AML-193 (cell line): ENCODE results near the gene GRAMD1B.

Experiments
- DNase-seq, 2 experiments: peaks; one replicate each; lab custom pipeline; 2025; lab: John Stamatoyannopoulos, UW

Gene GRAMD1B

DNA sequence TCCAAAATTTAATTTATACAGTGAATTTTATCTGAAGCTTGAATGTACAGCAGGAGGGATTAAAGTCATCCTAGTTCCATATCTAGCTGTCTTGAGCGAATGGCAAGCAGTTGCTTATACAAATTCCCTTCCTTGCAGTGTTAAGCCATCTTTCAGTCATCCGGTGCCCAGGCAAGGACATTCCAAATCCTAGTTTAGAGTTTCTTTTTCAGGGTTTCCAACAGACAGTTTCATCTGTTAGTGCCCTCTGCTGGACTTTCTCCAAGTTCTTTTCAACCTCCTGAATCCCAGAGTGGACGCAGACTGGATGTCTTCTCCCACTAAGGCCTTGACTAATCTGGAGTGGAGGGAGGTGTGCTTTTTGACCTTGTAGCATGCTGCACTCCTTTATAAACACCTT lies 45.4 kb downstream of the GRAMD1B start:
- no peak for DNase-seq

DNA sequence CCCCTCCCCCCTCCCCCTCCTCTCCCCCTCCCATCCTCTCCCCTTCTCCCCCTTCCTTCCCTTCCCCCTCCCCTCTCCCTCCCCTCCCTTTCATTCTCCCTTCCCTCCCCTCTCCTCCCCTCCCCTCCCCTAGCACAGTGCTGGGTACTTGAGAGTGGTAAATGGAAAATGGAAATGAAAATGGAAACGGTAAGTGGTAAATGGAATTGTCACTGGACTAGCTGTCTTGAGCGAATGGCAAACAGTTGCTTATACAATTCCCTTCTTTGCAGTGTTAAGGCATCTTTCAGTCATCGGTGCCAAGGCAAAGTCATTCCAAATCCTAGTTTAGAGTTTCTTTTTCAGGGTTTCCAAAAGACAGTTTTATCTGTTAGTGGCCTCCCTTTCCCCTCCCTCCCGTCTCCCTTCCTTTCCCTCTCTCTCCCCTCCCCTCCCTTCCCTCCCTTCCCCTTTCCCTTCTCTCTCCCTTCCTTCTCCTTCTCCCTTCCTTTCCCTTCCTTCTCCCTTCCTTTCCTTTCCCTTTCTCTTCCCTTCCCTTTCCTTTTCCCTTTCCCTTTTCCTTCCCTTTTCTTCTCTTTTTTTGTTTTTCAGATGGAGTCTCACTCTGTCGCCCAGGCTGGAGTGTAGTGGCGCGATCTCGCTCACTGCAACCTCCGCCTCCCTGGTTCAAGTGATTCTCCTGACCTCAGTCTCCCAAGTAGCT lies 47.3 kb downstream of the GRAMD1B start:
- no peak for DNase-seq

DNA sequence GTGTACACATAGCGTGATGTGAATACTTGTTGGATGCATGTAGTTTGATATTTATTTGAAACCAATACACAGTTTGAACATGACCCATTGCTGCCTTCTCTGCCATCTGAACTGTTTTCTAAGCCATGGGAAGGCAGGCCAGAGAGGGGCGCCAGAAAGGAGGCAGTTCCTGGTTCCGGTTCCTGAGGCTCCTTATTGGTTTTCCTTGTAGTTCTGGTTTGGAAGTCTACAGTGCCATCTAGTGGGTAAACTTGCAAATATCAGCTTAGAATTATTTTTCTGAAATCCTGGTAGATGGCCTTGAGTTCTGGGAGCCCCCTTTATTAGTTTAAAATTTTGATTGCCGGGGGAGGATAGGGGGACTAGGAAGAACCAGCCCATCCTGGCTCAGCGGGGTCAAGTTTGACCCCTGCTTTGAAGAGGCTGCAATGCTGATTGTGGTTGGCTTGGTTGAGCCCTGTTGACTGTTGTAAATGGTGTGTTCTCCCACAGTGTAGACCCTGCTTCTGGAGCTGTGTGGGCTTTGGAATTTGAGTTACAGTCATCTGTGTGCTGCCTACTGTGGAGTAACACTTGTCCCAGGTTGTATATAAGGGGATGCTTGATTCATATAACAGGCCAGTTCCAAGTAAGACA lies 48.4 kb downstream of the GRAMD1B start:
- peak; percentile 55 to 66 for DNase-seq

DNA sequence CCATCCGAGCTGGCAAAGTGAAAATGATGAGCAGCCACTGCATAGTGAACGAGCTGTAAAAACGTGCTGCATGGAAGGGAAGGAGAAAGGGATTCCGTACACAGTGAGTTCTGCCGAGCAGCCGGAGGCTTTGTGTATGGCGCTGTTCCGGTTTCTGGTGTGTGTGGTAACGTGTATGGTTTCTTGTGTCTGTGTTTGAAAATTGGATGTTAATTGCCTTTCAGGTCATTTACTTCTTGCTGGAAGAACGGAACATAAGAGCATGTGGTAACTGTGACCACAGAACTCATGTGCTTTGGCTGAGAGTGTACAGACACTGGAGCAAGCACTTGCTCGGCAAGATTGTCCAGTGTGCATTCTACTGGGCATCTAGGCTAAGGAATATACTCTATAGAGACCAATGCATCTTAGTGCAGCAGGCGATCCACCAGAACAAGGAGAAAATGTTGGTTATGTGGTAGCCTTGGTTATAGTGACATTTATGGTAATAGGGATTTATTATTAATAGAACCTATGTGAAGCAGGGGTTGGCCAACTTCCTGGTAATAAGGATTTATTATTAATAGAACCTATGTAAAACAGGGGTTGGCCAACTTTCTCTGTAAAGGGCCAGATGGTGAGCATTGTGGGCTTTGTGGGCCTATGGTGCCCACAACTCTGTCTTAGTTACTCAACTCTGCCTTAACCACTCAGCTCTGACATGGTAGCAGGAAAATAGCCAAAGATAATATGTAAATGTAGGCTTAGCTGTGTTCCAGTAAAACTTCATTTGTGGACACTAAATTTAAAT lies 49.2 kb downstream of the GRAMD1B start:
- peak; percentile 73 to 86 for DNase-seq

DNA sequence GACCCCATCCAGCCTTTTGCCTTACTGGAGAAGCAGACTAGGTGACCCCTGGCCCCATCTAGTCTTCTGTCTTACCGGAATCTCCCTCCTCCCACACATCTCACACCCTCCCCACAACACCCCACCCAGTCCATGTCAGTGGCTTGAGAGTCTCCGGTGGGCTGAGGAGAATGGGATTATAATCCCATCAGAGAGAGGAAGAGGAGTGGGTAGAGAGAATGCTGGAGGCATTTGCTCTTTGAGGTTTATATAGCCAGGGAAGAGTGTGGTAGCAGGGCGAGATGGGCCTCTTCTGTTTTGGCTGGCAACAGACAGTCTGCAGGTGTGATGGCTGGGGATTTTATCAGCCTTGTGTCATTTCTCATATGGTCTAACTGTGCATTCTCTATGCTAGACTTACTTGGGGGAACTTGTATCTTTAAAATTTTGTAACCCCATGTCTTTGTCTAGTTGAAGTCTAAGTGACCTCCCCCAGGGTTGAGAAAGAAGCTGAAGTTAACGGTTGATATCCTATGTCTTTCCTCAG lies 50.3 kb downstream of the GRAMD1B start:
- peak; percentile 82 to 86 for DNase-seq

DNA sequence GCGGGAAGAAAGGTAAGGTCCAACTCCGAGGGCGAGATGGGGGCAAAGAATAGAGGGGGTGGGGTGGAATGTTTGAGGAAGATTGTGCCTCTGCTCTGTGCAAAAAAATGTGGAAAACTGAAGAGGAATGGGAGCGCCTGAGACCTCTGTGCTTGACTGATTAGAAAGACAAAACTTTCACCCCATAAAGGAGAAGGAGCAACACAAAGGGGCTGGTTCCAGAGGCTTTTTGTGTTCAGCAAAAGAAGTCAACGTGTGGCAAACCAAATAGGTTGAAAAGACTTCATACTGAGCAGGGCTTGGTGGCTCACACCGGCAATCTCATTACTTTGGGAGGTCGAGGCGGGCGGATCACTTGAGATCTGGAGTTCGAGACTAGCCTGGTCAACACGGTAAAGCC lies 50.8 kb downstream of the GRAMD1B start:
- DNase-seq = no peak

DNA sequence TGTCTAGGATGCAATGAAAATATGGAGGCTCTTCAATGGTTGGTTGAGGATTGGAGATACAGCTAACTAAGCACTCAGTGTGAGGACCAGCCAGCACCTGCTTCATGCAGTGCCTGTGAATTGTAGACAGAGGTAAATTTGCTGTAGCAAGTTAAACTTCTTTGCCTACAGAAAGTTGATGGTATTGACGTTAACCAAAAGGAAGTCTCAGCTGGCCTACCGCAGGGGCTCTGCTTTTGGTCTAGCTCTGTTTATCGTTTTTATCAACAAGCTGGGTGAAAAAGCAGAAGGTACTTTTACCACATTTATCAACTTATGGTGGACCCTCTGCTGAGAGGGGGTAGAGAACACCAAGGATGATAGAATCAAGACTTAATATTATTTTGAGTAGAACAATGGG lies 51.6 kb downstream of the GRAMD1B start:
- no peak for DNase-seq

DNA sequence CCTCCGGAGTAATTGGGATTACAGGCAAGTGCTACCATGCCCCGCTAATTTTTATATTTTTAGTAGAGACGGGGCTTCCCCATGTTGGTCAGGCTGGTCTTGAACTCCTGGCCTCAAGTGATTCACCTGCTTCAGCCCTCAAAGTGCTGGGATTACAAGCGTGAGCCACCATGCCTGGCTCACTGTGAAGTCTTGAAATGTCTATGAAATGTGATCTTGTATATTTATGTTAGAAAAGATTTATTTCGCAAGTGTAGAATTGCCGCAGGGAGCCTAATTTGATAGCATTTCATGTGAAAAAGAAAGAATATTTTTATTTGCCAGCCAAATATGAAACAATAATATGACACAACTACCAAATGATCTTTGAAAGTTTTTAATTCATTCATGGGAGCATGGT lies 52.1 kb downstream of the GRAMD1B start:
- no peak for DNase-seq

DNA sequence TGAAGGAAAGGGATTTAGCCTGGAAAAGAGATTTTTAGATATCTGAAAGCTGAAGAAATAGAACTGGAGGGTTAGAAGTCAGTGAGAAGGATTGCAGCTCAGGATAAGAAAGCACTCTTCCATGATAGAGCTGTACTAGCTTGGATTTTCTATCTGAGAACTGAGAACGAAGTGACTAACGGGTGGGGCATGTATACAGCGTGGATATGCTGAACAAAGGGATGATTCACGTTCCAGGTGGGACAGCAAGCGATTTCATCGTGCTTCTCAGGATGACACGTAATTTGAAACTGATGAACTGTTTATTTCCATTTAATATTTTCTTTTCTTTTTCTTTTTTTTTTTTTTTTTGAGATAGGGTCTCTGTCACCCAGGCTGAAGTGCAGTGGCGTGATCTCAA lies 53.0 kb downstream of the GRAMD1B start:
- DNase-seq = no peak

DNA sequence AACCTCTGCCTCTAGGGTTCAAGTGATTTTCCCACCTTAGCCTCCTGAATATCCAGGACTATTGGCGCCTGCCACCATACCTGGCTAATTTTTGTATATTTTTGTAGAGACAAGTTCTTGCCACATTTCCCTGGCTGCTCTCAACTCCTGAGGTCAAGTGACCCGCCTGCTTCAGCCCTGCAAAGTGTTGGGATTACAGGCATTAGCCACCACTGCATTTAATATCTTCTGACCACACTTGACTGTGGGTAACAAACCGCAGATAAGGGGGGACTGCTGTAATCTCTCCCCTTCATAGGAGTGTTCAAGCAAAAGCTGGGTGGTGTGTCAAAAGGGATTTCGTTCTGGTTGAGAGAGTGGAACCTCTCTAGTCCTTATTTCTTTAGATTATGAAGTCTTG lies 53.4 kb downstream of the GRAMD1B start:
- no peak for DNase-seq

DNA sequence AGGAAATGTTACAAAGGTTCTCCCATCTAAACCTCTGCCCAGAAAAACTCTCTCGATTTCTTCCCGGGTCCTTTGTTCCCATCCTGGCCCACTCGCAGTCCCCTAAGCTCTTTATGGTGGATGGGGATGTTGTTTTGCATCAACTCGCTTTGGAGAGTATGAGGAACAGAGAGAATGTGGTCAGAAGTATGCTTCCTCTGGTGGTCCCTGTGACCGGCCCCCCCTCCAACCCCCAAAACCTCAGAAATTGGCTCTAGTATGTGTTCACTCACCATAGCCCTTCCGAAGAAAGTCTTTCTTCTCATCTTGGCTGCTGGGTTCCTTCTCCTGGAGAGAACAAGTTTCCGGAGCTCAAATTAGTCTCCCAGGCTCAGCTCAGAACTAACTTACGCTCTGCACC lies 54.4 kb downstream of the GRAMD1B start:
- no peak for DNase-seq

DNA sequence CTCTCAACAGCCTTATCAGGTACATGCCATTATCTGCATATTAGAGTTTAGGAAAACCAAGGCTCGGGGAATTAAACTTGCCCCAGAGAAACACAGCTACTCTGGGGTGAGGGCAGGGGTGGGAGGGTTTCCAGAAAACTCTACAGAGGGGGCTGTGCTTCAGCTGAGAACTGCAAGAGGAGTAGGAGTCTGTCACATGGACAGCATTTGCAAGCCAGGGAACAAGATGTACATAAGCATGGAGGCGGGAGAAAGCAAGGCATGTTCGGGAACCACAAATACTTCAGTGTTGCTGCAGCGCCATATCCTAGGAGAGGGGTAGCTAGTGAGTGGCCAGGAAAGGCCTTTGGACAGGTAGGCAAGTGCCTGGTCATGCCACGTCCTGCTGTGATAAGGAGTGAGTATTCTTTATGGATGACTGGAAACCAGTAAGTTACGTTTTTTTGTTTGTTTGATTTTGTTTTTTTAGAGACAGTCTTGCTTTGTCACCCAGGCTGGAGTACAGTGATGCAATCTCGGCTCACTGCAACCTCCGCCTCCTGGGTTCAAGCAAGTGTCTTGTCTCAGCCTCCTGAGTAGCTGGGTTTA lies 57.2 kb downstream of the GRAMD1B start:
- DNase-seq = no peak

DNA sequence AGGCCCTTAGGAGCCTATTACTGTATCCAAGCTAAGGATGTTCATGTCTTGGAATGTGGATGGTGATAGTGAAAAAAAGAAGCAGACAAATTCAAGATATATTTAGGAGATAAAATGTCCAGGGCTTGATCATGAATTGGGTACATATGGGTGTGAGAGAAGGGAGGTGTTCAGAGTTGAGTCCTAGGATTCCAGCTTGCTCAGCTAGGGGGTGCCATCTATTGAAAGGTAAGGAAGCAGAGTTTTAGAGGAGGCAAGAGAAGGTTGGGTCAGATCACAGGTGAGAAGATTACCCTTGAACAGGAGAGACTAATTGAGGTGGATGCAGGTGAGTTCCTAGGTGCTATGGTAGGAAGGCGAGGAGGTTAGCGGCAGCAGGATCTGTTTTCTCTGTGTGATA lies 60.5 kb downstream of the GRAMD1B start:
- no peak for DNase-seq

DNA sequence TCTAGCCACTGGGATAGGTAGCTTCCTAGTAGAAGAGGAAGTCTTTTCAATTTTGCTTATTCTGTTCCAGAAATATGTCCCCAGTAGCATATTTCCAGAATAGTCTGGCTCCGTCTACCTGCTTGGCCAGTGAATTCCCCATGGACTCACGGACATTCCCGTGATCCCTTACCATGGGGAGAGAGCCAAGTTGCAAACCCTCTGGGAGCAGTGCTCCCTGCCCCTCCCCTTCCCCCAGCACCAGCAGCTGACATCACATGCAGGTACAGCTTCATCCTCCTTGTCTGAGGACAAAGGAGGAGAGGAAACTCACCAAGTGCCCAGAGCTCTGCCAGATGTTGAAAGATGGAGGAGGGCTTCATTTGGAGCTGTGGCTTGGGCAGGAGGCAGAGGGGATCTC lies 61.2 kb downstream of the GRAMD1B start:
- DNase-seq = no peak

DNA sequence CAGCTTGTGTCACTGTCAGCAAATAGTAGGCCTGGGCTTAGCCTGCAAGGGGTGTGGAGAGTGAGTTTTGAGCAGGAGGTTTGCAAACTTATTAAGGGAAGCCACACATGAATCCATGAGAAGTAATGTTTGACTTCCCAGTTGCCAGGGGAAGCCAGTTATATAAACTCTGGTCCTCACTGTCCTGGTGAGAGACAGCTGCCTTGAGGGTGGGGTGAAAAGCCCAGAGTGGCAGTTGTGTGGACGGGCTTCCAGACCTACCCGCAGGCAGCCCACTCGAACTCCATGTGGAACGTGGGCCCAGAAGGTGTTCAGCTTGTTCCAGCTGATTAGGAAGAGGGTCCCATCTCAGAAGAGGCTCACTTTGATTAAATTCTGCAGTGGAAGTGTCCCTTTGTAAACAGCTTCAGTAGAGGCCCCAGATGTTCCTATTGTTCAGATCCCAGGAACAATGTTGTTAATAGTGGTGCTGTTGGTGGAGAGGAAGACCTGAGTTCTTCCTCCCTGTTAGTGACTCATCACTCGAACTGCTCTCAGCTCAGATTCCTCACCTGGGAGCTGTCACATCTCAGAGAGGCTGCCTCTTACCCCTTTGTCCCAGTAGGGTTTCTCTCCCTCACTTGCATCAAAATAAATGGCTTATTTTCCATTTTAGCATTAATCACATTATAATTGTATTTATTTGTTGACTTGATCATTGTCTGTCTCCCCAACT lies 63.4 kb downstream of the GRAMD1B start:
- DNase-seq = no peak

DNA sequence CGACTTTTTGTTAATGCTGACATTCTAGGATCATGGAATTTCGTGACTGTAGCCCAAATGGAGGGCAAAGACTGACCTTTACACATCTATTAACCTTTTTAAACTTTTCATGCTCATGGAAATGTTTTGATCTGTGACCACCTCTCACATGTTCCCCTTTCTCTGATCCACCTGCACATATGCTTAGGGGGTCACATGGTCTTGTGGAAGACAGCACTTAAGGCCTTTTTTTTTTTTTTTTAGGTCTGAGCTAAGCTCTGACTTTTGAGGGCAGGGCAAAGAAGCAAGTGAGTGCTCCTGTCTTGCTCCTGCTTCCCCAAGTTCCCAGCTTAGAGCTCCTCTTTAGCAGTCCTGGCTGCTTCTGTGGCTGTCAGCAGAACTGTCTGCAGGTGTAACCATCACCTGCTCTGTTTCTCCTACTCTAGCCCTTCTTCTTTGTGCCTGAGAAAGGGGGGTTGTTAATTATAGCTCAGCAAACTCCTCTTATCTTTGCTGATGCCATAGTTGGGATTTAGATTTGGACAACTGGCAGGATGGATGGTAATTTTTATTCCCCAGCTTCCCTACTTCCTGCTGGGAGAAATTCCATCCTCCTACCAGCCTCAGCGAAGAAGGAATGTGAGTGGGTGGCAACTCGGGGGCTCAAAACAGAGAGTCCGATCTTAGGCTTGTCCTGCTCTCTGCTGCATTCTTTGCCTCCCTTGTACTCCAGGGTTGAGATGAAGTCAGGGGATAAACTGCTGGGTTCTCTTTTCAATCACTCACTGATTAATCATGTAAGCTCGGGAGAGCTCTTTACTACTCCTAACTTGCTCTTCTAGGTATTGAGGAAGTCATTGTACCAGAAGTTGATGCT lies 64.4 kb downstream of the GRAMD1B start:
- DNase-seq = no peak

DNA sequence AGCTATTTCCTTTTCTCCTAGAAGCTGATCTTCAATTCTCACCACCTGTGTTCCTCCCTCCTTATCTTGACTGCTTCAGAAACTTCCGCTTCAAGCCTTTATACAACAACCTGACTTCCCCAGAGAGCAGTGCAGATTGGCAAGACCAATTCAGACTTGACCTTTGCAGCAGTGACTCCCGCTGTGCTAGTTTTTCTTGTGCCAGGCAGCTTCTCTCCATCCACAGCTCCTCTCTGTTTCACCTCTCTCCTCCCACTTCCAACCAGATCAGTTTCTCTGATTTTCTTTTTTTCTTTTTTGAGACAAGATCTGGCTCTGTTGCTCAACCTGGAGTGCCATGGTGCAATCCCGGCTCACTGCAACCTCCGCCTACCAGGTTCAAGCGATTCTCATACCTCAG lies 74.3 kb downstream of the GRAMD1B start:
- DNase-seq = no peak

DNA sequence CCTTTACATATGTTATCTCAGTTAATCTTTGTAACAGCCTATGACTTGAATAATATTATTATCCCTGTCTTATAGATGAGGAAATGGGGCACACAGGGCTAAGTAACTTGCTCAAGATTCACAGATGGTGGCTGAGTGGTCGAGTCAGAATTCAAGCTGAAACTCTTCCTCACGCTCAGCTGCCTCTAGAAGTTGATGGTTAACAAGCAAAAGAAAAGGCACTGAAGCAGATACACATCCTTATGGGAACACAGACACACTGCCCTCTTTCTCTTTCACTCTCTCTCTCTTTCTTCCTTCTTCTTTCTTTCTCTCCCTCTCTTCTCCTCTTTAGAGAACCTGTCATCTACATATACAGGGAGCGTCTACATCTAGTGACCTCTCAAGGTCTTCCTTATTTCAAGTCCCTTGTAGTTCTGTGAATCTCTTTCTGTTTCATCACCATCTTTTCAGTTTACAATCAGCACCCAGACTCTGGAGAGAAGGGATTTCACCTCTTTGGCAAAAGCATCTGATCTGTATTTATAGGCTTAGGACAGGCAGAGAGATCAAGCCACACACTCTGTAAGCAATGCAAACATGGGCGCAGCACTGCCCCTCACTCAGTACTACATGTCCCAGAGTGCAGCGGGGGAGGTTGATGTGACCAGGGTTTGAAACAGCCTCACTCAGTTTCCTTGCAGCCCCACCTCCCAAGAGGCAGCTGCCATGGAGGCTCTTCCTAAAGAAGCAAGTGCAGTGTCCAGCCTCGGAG lies 75.7 kb downstream of the GRAMD1B start:
- no peak for DNase-seq

DNA sequence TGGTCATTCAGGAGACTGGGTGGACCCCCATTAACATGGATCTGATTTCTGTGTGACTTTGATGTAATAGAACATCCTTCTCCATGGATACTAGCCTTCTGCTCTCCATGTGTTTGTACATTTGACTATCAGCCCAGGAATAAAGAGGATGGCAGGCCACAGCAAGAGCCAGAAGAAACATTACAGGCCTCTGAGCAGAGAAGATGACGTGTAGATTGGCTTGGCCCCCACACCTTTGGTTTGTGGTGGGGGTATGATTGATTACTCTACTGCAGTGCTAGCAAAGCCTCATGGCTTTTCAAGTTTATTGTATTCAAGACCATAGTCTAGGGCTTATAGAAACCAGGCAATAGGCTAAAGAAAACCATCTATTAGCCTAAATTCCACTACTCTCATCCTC lies 77.0 kb downstream of the GRAMD1B start:
- no peak for DNase-seq
